Cardiac muscle cell (in vitro differentiated cells and primary cell): ENCODE measurements around the gene APBA1. TPM values are rescaled to one million over a fixed set of nuclear protein-coding genes. Genes with fewer than 3 reads are reported as not detected.

Source experiments
- DNase-seq, 2 donors: peaks; one replicate each; pipeline versions ENCODE4 v3.0.0 to v3.0.0-alpha.2; 2010 to 2017; ENCODE audit warnings: low read depth in 1 of 2, low spot score in 1 of 2
- H3K27ac ChIP-seq: fragments of 200-600 bp; sonication (generic); 2 replicates; pipeline ENCODE4 v1.5.1; 2016
- H3K27me3 ChIP-seq: fragments of 200-600 bp; sonication (generic); 2 replicates; pipeline ENCODE4 v1.6.0; 2016; ENCODE audit warnings: control low read depth
- H3K36me3 ChIP-seq: fragments of 200-600 bp; sonication (generic); 2 replicates; pipeline ENCODE4 v1.5.1; 2016; ENCODE audit warnings: control low read depth
- H3K4me1 ChIP-seq: fragments of 200-600 bp; sonication (generic); 2 replicates; pipeline ENCODE4 v1.8.1; 2017; ENCODE audit warnings: low read depth, mild to moderate bottlenecking, mixed run types
- H3K4me3 ChIP-seq: fragments of 200-600 bp; sonication (generic); 2 replicates; pipeline ENCODE4 v1.5.1; 2016; ENCODE audit warnings: mild to moderate bottlenecking
- H3K9me3 ChIP-seq: fragments of 200-600 bp; sonication (generic); 2 replicates; pipeline ENCODE4 v1.5.1; 2017; ENCODE audit warnings: low read depth, mild to moderate bottlenecking, control low read depth
- CTCF ChIP-seq: IDR thresholded peaks from 2 replicates; pipeline ENCODE4 v1.5.1; 2012; ENCODE audit warnings: low read depth, mild to moderate bottlenecking, low read length
- polyA plus RNA-seq: library from polyadenylated mRNA; unstranded; fragments of >200 nt; fragmentation: Nextera tagmentation; extraction: Ambion mirVana; gene quantifications from 2 replicates; pipeline ENCODE4 v1.2.1, GENCODE V29; 2016
- total RNA-seq: library from RNA; depleted of rRNA; stranded (reverse); fragments of >200 nt; gene quantifications from 2 replicates; pipeline ENCODE4 v1.2.3, GENCODE V29; 2016

Gene APBA1
- total and polyA plus RNA-seq, 2 experiments from 2014 or later, result 0.93 to 2.4 TPM

- Histone ChIP-seq H3K27me3 (no peaks in the 10 kb centered on the region), H3K36me3 (no peaks in the 10 kb centered on the region), H3K4me3 (no peak overlapping the region), H3K4me1 (no peaks in the 10 kb centered on the region), H3K9me3 (no peaks in the 10 kb centered on the region), H3K27ac (no peak overlapping the region)
- DNase-seq, result no peak
- TF ChIP-seq CTCF, result no peak
Observed at GRCh38 chr9:69615880-69616279, 56.3 kb downstream of the APBA1 start.

- no peak for DNase-seq
- no peaks in the 10 kb centered on the region for H3K4me1 ChIP-seq
- no peak for TF ChIP-seq CTCF
- H3K4me3 ChIP-seq, result no peak overlapping the region
- no peak overlapping the region for H3K27ac ChIP-seq
- no peaks in the 10 kb centered on the region for H3K9me3 ChIP-seq
- no peaks in the 10 kb centered on the region for H3K27me3 ChIP-seq
- H3K36me3 ChIP-seq, result no peaks in the 10 kb centered on the region
Observed at GRCh38 chr9:69611221-69611620, 61.0 kb downstream of the APBA1 start.

- Histone ChIP-seq H3K27ac (no peak overlapping the region), H3K4me3 (no peak overlapping the region), H3K9me3 (no peaks in the 10 kb centered on the region), H3K36me3 (no peaks in the 10 kb centered on the region), H3K27me3 (no peaks in the 10 kb centered on the region), H3K4me1 (no peaks in the 10 kb centered on the region)
- TF ChIP-seq CTCF, result no peak
- DNase-seq, result no peak
Observed at GRCh38 chr9:69609156-69609555, 63.0 kb downstream of the APBA1 start.

GRCh38 chr9:69606089-69606488, 66.1 kb downstream of the APBA1 start:
- H3K4me1 ChIP-seq, result no peaks in the 10 kb centered on the region
- no peaks in the 10 kb centered on the region for H3K27me3 ChIP-seq
- no peak overlapping the region for H3K27ac ChIP-seq
- H3K36me3 ChIP-seq, result no peaks in the 10 kb centered on the region
- H3K4me3 ChIP-seq, result no peak overlapping the region
- no peaks in the 10 kb centered on the region for H3K9me3 ChIP-seq
- no peak for TF ChIP-seq CTCF
- no peak for DNase-seq

- TF ChIP-seq CTCF, result no peak
- no peak for DNase-seq
- no peaks in the 10 kb centered on the region for H3K4me1 ChIP-seq
- H3K36me3 ChIP-seq, result no peaks in the 10 kb centered on the region
- H3K27ac ChIP-seq, result no peak overlapping the region
- no peak overlapping the region for H3K4me3 ChIP-seq
- H3K9me3 ChIP-seq, result no peaks in the 10 kb centered on the region
- H3K27me3 ChIP-seq, result no peaks in the 10 kb centered on the region
Observed at GRCh38 chr9:69605406-69605805, 66.8 kb downstream of the APBA1 start.

- no peaks in the 10 kb centered on the region for H3K9me3 ChIP-seq
- H3K36me3 ChIP-seq, result no peaks in the 10 kb centered on the region
- H3K27me3 ChIP-seq, result no peaks in the 10 kb centered on the region
- H3K27ac ChIP-seq, result no peak overlapping the region
- no peak for DNase-seq
- H3K4me1 ChIP-seq, result no peaks in the 10 kb centered on the region
- TF ChIP-seq CTCF, result no peak
- no peak overlapping the region for H3K4me3 ChIP-seq
Observed at GRCh38 chr9:69604568-69605219, 67.5 kb downstream of the APBA1 start.
